ENCODE data around the gene FCHSD2.

DNA sequence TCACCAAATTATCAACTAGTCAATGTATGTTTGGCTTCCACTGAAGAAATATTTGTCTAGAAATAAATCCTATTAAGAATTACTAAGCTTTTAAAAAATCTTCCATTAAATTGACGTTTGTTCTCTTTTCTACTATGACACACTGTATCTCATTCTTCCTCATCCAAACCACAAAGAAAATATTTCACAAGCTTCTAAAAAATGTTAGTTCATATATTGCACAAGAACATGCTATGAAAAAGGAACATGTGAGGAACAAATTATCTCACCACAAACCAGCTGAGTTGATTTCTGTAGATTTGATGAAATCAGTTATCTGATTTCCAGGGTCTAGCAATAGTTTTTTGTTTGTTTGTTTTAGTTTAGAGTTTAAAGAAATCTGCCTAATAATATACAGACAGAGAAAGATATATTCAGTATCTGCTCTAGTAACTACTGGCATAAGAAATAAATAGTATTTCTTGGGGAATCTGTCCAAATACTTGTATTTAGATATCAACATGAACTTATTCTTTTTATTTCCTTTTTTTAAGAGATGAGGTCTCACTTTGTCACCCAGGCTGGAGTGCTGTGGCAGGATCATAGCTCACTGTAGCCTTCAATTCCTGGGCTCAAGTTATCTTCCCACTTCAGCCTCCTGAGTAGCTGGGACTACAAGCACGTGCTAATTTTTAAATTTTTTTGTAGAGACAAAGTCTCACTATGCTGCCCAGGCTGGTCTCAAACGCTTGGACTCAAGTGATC, 166.2 kb downstream of the FCHSD2 start:
- TF ChIP-seq, protein P1, sequence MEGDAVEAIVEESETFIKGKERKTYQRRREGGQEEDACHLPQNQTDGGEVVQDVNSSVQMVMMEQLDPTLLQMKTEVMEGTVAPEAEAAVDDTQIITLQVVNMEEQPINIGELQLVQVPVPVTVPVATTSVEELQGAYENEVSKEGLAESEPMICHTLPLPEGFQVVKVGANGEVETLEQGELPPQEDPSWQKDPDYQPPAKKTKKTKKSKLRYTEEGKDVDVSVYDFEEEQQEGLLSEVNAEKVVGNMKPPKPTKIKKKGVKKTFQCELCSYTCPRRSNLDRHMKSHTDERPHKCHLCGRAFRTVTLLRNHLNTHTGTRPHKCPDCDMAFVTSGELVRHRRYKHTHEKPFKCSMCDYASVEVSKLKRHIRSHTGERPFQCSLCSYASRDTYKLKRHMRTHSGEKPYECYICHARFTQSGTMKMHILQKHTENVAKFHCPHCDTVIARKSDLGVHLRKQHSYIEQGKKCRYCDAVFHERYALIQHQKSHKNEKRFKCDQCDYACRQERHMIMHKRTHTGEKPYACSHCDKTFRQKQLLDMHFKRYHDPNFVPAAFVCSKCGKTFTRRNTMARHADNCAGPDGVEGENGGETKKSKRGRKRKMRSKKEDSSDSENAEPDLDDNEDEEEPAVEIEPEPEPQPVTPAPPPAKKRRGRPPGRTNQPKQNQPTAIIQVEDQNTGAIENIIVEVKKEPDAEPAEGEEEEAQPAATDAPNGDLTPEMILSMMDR (IDR thresholded peaks at IDR 0.05 in 2 of 3, conservative IDR thresholded peaks at IDR 0.05 in 1 of 3; ENCODE audit: insufficient read depth in 2 of 3, low read depth in 1 of 3, low read length in 3 of 3): no peak
- TF ChIP-seq ETV6 (IDR thresholded peaks at IDR 0.05; ENCODE audit: borderline replicate concordance in 1 of 2, low read depth in 2 of 2, low read length in 1 of 2) (no peak), ETV6 (CRISPR knock-in tag; IDR thresholded peaks at IDR 0.05; ENCODE audit: borderline replicate concordance) (no peak), PCBP2 (IDR thresholded peaks at IDR 0.05; ENCODE audit: low read depth, low read length, poor library complexity, severe bottlenecking) (no peak), ZC3H11A (IDR thresholded peaks at IDR 0.05; ENCODE audit: low read depth, low read length) (no peak), HSF4 (CRISPR knock-in tag; IDR thresholded peaks at IDR 0.05; ENCODE audit: borderline replicate concordance) (no peak), ZNF121 (CRISPR knock-in tag; conservative IDR thresholded peaks at IDR 0.05) (no peak), ZNF75A (CRISPR knock-in tag; IDR thresholded peaks at IDR 0.05) (no peak), SIRT6 (IDR thresholded peaks at IDR 0.05; ENCODE audit: low read depth, low read length) (no peak)
- TF ChIP-seq, protein P2, sequence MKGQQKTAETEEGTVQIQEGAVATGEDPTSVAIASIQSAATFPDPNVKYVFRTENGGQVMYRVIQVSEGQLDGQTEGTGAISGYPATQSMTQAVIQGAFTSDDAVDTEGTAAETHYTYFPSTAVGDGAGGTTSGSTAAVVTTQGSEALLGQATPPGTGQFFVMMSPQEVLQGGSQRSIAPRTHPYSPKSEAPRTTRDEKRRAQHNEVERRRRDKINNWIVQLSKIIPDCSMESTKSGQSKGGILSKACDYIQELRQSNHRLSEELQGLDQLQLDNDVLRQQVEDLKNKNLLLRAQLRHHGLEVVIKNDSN (CRISPR knock-in tag; IDR thresholded peaks at IDR 0.05): no peak
- TF ChIP-seq, protein P3, sequence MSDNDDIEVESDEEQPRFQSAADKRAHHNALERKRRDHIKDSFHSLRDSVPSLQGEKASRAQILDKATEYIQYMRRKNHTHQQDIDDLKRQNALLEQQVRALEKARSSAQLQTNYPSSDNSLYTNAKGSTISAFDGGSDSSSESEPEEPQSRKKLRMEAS (CRISPR knock-in tag; IDR thresholded peaks at IDR 0.05): no peak

Measured in K562 (cell line).